Measurements from ENCODE around the gene RAP2B. TPM values are rescaled to one million over a fixed set of nuclear protein-coding genes. Genes with fewer than 3 reads are reported as not detected.

RAP2B gene
- total RNA-seq, 1 donor from 2014 or later: 19.1 TPM

DNA sequence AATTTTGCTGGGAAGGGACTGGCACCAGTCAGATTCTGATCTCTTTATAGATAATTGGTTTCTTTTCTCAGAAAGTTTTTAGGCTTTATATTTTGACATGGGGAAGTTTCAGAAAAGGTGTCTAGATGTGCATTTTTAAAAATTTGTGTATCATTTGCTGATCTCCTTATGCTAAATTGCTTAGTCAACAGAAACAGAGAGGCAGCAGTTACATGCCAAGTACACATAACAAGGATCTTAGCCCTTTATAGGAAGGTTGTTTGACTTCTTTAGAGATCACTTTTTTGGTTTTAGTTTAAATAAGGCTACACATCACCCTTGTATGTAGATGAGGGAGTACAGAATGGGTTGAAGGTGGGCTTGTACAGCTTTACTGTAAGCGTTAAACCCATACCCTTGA is 53.5 kb downstream of the RAP2B start:
- Histone ChIP-seq H3K27me3 (ENCODE audit: low read depth) (no peaks in the 10 kb centered on the region), H3K36me3 (no peaks in the 10 kb centered on the region), H3K4me1 (no peaks in the 10 kb centered on the region), H3K27ac (no peak overlapping the region), H3K9me3 (no peaks in the 10 kb centered on the region), H3K4me3 (no peak overlapping the region)
- TF ChIP-seq, protein P1, sequence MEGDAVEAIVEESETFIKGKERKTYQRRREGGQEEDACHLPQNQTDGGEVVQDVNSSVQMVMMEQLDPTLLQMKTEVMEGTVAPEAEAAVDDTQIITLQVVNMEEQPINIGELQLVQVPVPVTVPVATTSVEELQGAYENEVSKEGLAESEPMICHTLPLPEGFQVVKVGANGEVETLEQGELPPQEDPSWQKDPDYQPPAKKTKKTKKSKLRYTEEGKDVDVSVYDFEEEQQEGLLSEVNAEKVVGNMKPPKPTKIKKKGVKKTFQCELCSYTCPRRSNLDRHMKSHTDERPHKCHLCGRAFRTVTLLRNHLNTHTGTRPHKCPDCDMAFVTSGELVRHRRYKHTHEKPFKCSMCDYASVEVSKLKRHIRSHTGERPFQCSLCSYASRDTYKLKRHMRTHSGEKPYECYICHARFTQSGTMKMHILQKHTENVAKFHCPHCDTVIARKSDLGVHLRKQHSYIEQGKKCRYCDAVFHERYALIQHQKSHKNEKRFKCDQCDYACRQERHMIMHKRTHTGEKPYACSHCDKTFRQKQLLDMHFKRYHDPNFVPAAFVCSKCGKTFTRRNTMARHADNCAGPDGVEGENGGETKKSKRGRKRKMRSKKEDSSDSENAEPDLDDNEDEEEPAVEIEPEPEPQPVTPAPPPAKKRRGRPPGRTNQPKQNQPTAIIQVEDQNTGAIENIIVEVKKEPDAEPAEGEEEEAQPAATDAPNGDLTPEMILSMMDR (IDR thresholded peaks at IDR 0.05): no peak
- DNase-seq (no peak), ATAC-seq (no peak)
- intact Hi-C loops (cut with DNase I): no loop called here

DNA sequence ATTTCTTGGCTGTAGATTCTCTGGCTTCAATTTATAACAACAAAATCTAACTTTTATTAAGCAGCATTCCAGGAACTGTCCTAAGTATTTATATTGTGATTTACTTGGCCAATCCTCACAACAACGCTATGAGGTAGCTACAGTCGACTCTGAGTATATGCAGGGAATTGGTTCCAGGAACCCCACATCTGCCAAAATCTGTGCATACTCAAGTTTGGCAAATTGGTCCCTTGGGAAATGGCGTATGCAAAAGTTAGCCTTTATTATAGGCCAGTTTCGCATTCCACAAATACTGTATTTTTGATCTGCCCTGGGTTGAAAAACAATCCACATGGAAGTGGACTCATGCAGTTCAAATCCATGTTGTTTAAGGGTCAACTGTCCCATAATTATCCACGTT is 53.9 kb downstream of the RAP2B start:
- no peaks in the 10 kb centered on the region for H3K36me3 ChIP-seq
- intact Hi-C loops (cut with DNase I): no loop called here
- DNase-seq (no peak), ATAC-seq (no peak)
- H3K4me3 ChIP-seq: no peak overlapping the region
- no peaks in the 10 kb centered on the region for H3K27me3 ChIP-seq (ENCODE audit: low read depth)
- H3K9me3 ChIP-seq: no peaks in the 10 kb centered on the region
- H3K4me1 ChIP-seq: peaks cover 1% of the 10 kb centered on the region
- H3K27ac ChIP-seq: no peak overlapping the region
- TF ChIP-seq, protein P1 (IDR thresholded peaks at IDR 0.05): no peak

DNA sequence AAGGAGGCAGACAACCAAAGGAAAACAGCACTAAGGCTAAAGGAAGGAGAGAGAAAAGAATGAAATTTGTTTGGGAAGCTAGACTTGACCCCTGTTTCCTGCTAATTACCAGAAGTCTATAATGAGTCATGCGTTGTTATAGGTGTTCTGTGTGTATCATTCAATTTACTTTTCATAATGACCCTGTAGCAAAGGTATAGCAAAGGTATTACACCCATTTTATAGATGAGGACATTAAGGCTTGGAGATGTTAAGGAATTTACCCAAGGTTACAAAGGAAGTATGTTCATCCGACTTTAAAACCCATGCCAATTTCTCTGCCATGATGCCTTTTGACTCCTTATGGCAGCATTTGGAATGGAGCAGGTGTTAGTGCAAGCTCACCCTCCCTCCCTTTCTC is 54.9 kb downstream of the RAP2B start:
- H3K4me3 ChIP-seq: no peak overlapping the region
- no peak for ATAC-seq
- H3K9me3 ChIP-seq: no peaks in the 10 kb centered on the region
- no peak overlapping the region for H3K27ac ChIP-seq
- no peaks in the 10 kb centered on the region for H3K36me3 ChIP-seq
- H3K4me1 ChIP-seq: peaks cover 8% of the 10 kb centered on the region
- no peaks in the 10 kb centered on the region for H3K27me3 ChIP-seq (ENCODE audit: low read depth)
- TF ChIP-seq, protein P1 (IDR thresholded peaks at IDR 0.05): no peak
- no peak for DNase-seq
- intact Hi-C loops (cut with DNase I): no loop called here

DNA sequence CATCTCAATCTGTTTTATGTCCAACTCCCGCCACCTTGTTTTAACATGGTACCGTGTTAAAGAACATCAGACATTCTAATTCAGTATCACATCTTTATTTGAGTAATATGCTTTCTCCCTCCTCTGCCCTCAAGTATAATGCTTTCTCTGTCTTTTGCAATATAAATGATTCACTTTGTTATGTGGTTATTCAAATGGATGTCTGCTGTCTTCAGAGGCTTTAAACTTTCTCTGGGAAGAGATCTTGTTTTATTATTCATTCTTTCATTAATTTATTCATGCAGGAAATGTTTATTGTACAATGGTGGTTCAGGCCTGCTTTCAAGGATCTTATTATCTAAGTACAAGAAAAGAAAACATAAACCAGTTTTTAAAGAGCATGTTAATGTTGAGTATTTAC is 57.1 kb downstream of the RAP2B start:
- no peaks in the 10 kb centered on the region for H3K36me3 ChIP-seq
- no peak overlapping the region for H3K4me3 ChIP-seq
- TF ChIP-seq, protein P1 (IDR thresholded peaks at IDR 0.05): no peak
- no peaks in the 10 kb centered on the region for H3K9me3 ChIP-seq
- H3K4me1 ChIP-seq: peaks cover 18% of the 10 kb centered on the region
- H3K27me3 ChIP-seq (ENCODE audit: low read depth): no peaks in the 10 kb centered on the region
- no peak for ATAC-seq
- H3K27ac ChIP-seq: no peak overlapping the region
- no peak for DNase-seq
- intact Hi-C loops (cut with DNase I): no loop called here
